ENCODE results near the gene NUDT8. TPM values are rescaled to one million over a fixed set of nuclear protein-coding genes. Genes with fewer than 3 reads are reported as not detected.
"Not testable (repeated sequence)": the region's sequence is repeated elsewhere in the genome, so short reads cannot be mapped to it uniquely, and the experiment has no call there.

Gene NUDT8
- total and polyA plus RNA-seq, 9 of the 15 experiments (the other 6 are each of a cell fraction or from before 2014, with no cell fraction given), result 0.23 to 27.8 (median 5.0) TPM

GRCh38 chr11:67626970-67627369 lies 2.8 kb downstream of the NUDT8 start (continued):
- peak; percentile 48; the same call in 1 of the 2 replicates for TF ChIP-seq MGA (IDR thresholded peaks at IDR 0.05)
- TF ChIP-seq RAD51 (IDR thresholded peaks at IDR 0.05; ENCODE audit: borderline replicate concordance, low read depth), result peak; percentile 35; the same call in 1 of the 2 replicates
- TF ChIP-seq PPARD (CRISPR knock-in tag; IDR thresholded peaks at IDR 0.05), result no peak
- TF ChIP-seq USF2 (CRISPR knock-in tag; IDR thresholded peaks at IDR 0.05), result 0 out of 2 replicates have a peak, but pooled peaks have one; percentile 28

- H3K79me2 ChIP-seq (ENCODE audit: control insufficient read depth, insufficient read depth, low read length); CTCF ChIA-PET (ENCODE audit: low intra/inter-chr PET ratio); DNase-seq (ENCODE audit: extremely low read depth in 1 of 4, low spot score in 3 of 4); H3K9me3 ChIP-seq (replicated peaks; ENCODE audit: control insufficient read depth, insufficient read depth, low read depth, low read length); in situ Hi-C loops (cut with MboI); H3K9me1 ChIP-seq (ENCODE audit: control insufficient read depth, insufficient read depth, low read length); ATAC-seq; H2AFZ ChIP-seq (ENCODE audit: low read depth, low read length); BruUV-seq (replicated peaks); H3K4me3 ChIP-seq; H3K4me2 ChIP-seq (ENCODE audit: insufficient read depth, low read length); H3K27ac ChIP-seq (ENCODE audit: extremely low read depth, low read depth, low read length); FAIRE-seq; H3K9ac ChIP-seq (ENCODE audit: insufficient read depth in 1 of 2, low read depth in 2 of 2, low read length in 2 of 2); intact Hi-C loops (cut with micrococcal nuclease); H4K20me1 ChIP-seq (replicated peaks; ENCODE audit: control insufficient read depth, insufficient read depth, low read length); H3K27me3 ChIP-seq (ENCODE audit: control insufficient read depth in 2 of 2, insufficient read depth in 2 of 2, low read length in 2 of 2): not testable (repeated sequence)
- WGBS (ENCODE audit: insufficient coverage, low coverage, missing lambda C conversion rate), result 82% methylated on average over 9 of the region's 10 CpGs
- Histone ChIP-seq H3K36me3 (ENCODE audit: control insufficient read depth, insufficient read depth, low read length) (peaks cover 15% of the 10 kb centered on the region; the same call in 1 of the 3 replicates), H3K4me1 (replicated peaks in 1 of 2; ENCODE audit: control insufficient read depth in 2 of 2, insufficient read depth in 2 of 2, low read length in 2 of 2) (peaks cover 7 to 41% of the 10 kb centered on the region in 2 experiments)
- POLR2A ChIA-PET, result interaction anchor here (1.1 to 5.2 kb wide), 2 partner anchors 9 to 13 kb away, joined by 3 to 36 read pairs; no protein-coding TSS in a partner anchor
Observed at GRCh38 chr11:67626131-67626833, 3.5 kb downstream of the NUDT8 start.

All from K562 (cell line).